GM03348 (cell line): ENCODE measurements around the gene PTOV1.

Experiments used
- DNase-seq: peaks from one replicate; pipeline ENCODE4 v3.0.0; 2012; ENCODE audit warnings: low spot score

PTOV1 gene

GRCh38 chr19:49875177-49875576 is 24.2 kb downstream of the PTOV1 start:
- no peak for DNase-seq

- DNase-seq, result peak; percentile 62
These were observed 25.0 kb downstream of the PTOV1 start for GRCh38 chr19:49875857-49876421.

GRCh38 chr19:49876422-49877019 is 25.6 kb downstream of the PTOV1 start:
- DNase-seq, result peak; percentile 91

GRCh38 chr19:49877020-49877878 is 26.3 kb downstream of the PTOV1 start, which contains the start of the genes AKT1S1 and TBC1D17:
Gene AKT1S1 (minus strand): TSS chr19:49877355. CDS start chr19:49873295, 4,060 bp downstream.
Gene TBC1D17 (plus strand): TSS chr19:49877702. CDS start chr19:49877724, 22 bp downstream.
- peak; percentile 97 for DNase-seq

- peak; percentile 99 for DNase-seq
These were observed 27.2 kb downstream of the PTOV1 start for GRCh38 chr19:49877879-49878743.

GRCh38 chr19:49878744-49879070 is 27.7 kb downstream of the PTOV1 start:
- no peak for DNase-seq

GRCh38 chr19:49879243-49879963 is 28.4 kb downstream of the PTOV1 start:
- DNase-seq, result no peak

GRCh38 chr19:49880162-49880869 is 29.4 kb downstream of the PTOV1 start:
- DNase-seq, result no peak

GRCh38 chr19:49881186-49881585 is 30.2 kb downstream of the PTOV1 start:
- DNase-seq, result no peak

- DNase-seq, result no peak
These were observed 30.9 kb downstream of the PTOV1 start for GRCh38 chr19:49881672-49882394.

- no peak for DNase-seq
These were observed 31.7 kb downstream of the PTOV1 start for GRCh38 chr19:49882643-49883042.

GRCh38 chr19:49883094-49883493 is 32.1 kb downstream of the PTOV1 start:
- no peak for DNase-seq

GRCh38 chr19:49884109-49884508 is 33.1 kb downstream of the PTOV1 start:
- DNase-seq, result no peak

- no peak for DNase-seq
These were observed 33.8 kb downstream of the PTOV1 start for GRCh38 chr19:49884760-49885159.

GRCh38 chr19:49887037-49887664 is 36.2 kb downstream of the PTOV1 start:
- DNase-seq, result no peak

- no peak for DNase-seq
These were observed 36.9 kb downstream of the PTOV1 start for GRCh38 chr19:49887665-49888509.

- no peak for DNase-seq
These were observed 37.5 kb downstream of the PTOV1 start for GRCh38 chr19:49888510-49888824.

- no peak for DNase-seq
These were observed 38.2 kb downstream of the PTOV1 start for GRCh38 chr19:49889038-49889686.
